Stomach (tissue), 9 donors: Measurements from ENCODE around the gene OGFRL1. TPM values are rescaled to one million over a fixed set of nuclear protein-coding genes. Genes with fewer than 3 reads are reported as not detected.
"Not testable (repeated sequence)": the region's sequence is repeated elsewhere in the genome, so short reads cannot be mapped to it uniquely, and the experiment has no call there.

Experiments used
- DNase-seq, 2 donors: peaks; one replicate each; pipeline versions ENCODE4 v3.0.0 to v3.0.0-alpha.2; 2013 to 2019
- H3K27ac ChIP-seq, 5 donors: fragments of 200-600 bp in 4 of 5; sonication (generic) in 4 of 5; one replicate each; pipeline ENCODE4 v1.5.1; 2013 to 2019; ENCODE audit warnings: mild to moderate bottlenecking in 1 of 5, moderate library complexity in 1 of 5
- H3K27me3 ChIP-seq, 3 donors: fragments of 200-600 bp; sonication (generic); one replicate each; pipeline ENCODE4 v1.5.1; 2017 to 2019; ENCODE audit warnings: mixed run types in 1 of 3
- H3K36me3 ChIP-seq, 4 donors: fragments of 200-600 bp; sonication (generic); 1 replicate in 3 of 4; 2 replicates in 1 of 4; pipeline ENCODE4 v1.5.1; 2016 to 2019
- H3K4me1 ChIP-seq, 4 donors: fragments of 200-600 bp; sonication (generic); one replicate each; pipeline ENCODE4 v1.5.1; 2016 to 2019
- H3K4me3 ChIP-seq, 4 donors: fragments of 200-600 bp; sonication (generic) in 3 of 4; one replicate each; pipeline ENCODE4 v1.5.1; 2016 to 2019; ENCODE audit warnings: mild to moderate bottlenecking in 1 of 4
- H3K9me3 ChIP-seq, 4 donors: fragments of 200-600 bp; sonication (generic); one replicate each; pipeline ENCODE4 v1.5.1; 2016 to 2019
- EP300 ChIP-seq: sonication (generic); formaldehyde crosslinking; IDR thresholded peaks from one replicate; pipeline ENCODE4 v1.6.1; 2017; ENCODE audit warnings: antibody characterized with exemption
- POLR2A ChIP-seq, 4 donors: fragments of 450-650 bp; IDR thresholded peaks; one replicate each; pipeline ENCODE4 v1.6.1; 2016; ENCODE audit warnings: antibody characterized with exemption in 4 of 4, control low read depth in 2 of 4, mild to moderate bottlenecking in 1 of 4, moderate library complexity in 1 of 4
- POLR2AphosphoS5 ChIP-seq, 3 donors: sonication (generic); formaldehyde crosslinking; IDR thresholded peaks; one replicate each; pipeline ENCODE4 v1.6.1; 2016; ENCODE audit warnings: antibody characterized with exemption in 3 of 3
- WGBS, 5 donors: extraction: QIAGEN DNeasy Blood & Tissue Kit in 3 of 5; methylation state at CpG; one replicate each; pipeline versions ENCODE4 v1.1.5 to v1.1.7; 2013 to 2018; 5-methylcytosine and 5-hydroxymethylcytosine counted together
- intact Hi-C: fragments of 100-400 bp; cut with DNase I; formaldehyde crosslinking; loops from one replicate; pipeline ENCODE4 v1.15.1; 2023; ENCODE audit warnings: low total_unique reads
- polyA plus RNA-seq, 3 donors: library from polyadenylated mRNA; stranded (reverse); fragments of 200-250 nt; gene quantifications; one replicate each; pipeline ENCODE4 v1.2.3, GENCODE V29; 2013
- total RNA-seq, 5 donors: library from RNA; depleted of rRNA; stranded (reverse); fragments of >200 nt; gene quantifications; one replicate each; pipeline versions ENCODE4 v1.1.0 to v1.2.3, GENCODE V29; 2014 to 2016
- TF ChIP-seq, protein P1 (sequence below), 7 experiments: fragments of 450-650 bp in 4 of 7; fragments of 200-600 bp in 3 of 7; sonication (generic) in 3 of 7; IDR thresholded peaks; one replicate each; pipeline ENCODE4 v1.5.1; 2016 to 2019; ENCODE audit warnings: antibody characterized with exemption in 7 of 7, control low read depth in 2 of 7, mild to moderate bottlenecking in 1 of 7
- donor health status: healthy with polysubstance abuse.
- donor health status: Bipolar disorder and iron deficiency.
- donor health status: healthy.

OGFRL1 gene
- total and polyA plus RNA-seq, 8 donors = 2.6 to 27.0 (median 13.3) TPM

DNA sequence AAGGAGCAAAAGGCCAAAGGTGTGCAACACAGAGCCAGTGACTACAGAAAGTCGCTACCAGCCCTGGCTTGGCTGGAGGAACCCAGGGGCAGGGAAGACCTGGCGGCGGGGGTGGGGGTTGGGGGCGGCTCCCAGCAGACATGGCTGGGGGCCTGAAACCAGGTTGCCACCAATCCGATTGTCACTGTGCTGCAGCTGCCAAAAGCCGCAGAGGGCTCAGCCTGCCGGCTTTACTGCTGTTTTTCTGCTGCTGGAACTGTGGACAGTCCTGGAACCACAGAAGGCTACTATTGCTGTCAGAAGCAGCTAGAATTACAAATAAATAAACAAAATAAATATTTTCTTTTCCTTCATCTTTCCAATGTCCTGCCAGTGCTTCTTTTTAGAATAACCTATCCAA is 25.7 kb upstream of the OGFRL1 start:
- TF ChIP-seq POLR2AphosphoS5 (IDR thresholded peaks at IDR 0.05) (no peak), EP300 (no peak), POLR2A (IDR thresholded peaks at IDR 0.05) (no peak)
- intact Hi-C loops = no loop called here
- Histone ChIP-seq H3K4me1 (no peaks in the 10 kb centered on the region), H3K9me3 (no peaks in the 10 kb centered on the region), H3K36me3 (no peaks in the 10 kb centered on the region), H3K27ac (no peak overlapping the region), H3K4me3 (no peak overlapping the region), H3K27me3 (no peaks in the 10 kb centered on the region)
- WGBS, 5 donors = 60 to 74% (median 62%) methylated on average over 7 of the region's 7 CpGs
- no peak for DNase-seq

DNA sequence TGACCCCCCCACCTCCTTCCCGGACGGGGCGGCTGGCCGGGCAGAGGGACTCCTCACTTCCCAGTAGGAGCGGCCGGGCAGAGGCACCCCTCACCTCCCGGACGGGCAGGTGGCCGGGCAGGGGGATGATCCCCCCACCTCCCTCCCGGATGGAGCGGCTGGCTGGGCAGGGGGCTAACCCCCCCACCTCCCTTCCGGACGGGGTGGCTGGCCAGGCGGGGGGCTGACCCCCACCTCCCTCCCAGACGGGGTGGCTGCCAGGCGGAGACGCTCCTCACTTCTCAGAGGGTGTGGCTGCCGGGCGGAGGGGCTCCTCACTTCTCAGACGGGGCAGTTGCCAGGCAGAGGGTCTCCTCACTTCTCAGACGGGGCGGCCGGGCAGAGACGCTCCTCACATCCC is 22.2 kb upstream of the OGFRL1 start:
- H3K4me3 ChIP-seq, H3K9me3 ChIP-seq, H3K36me3 ChIP-seq, DNase-seq, intact Hi-C loops, H3K4me1 ChIP-seq, H3K27ac ChIP-seq, H3K27me3 ChIP-seq: not testable (repeated sequence)
- 93 to 100% (median 96%) methylated on average over 2 to 24 of the region's 24 CpGs for WGBS, 5 donors

DNA sequence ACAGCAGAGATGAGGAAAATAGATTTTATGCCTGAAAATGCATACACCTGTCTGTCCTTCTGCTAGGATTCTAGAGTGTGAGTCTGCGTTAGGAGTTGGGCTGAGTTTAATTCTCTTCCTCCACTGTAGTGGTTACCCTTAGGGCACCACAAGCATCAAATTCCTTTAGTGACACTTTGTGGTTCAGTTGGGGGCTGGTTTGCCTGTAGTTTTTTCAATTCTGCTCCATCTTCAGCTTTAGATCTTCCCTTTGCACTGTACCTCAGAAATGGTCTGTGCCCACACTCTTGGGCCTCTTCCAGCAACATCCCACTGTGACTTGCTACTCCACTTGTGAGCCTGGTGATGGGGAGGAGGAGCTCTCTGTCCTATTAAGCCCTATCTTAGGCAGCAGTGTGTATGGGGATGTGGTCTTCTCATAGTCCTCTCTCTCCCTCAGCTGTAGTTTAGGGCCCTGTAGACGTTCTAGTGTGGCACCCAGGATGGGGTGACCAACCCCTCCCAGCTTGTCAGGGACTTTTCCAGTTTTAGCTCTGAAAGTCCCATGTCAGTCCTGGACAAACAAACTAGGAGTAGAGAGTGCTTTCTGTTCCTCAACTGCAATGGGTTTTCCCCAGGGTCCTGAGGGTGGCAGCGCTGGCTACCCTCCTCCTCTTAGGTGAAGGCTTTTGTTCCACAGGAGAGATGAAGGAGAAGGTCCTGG is 19.7 kb upstream of the OGFRL1 start:
- no peaks in the 10 kb centered on the region for H3K27me3 ChIP-seq
- DNase-seq = no peak
- intact Hi-C loops = no loop called here
- TF ChIP-seq POLR2AphosphoS5 (IDR thresholded peaks at IDR 0.05) (no peak), POLR2A (IDR thresholded peaks at IDR 0.05) (no peak), EP300 (no peak)
- TF ChIP-seq, protein P1, sequence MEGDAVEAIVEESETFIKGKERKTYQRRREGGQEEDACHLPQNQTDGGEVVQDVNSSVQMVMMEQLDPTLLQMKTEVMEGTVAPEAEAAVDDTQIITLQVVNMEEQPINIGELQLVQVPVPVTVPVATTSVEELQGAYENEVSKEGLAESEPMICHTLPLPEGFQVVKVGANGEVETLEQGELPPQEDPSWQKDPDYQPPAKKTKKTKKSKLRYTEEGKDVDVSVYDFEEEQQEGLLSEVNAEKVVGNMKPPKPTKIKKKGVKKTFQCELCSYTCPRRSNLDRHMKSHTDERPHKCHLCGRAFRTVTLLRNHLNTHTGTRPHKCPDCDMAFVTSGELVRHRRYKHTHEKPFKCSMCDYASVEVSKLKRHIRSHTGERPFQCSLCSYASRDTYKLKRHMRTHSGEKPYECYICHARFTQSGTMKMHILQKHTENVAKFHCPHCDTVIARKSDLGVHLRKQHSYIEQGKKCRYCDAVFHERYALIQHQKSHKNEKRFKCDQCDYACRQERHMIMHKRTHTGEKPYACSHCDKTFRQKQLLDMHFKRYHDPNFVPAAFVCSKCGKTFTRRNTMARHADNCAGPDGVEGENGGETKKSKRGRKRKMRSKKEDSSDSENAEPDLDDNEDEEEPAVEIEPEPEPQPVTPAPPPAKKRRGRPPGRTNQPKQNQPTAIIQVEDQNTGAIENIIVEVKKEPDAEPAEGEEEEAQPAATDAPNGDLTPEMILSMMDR (IDR thresholded peaks at IDR 0.05) = no peak
- H3K4me1 ChIP-seq = no peaks in the 10 kb centered on the region
- peaks cover 0 to 10% (median 4%) of the 10 kb centered on the region in 4 donors for H3K9me3 ChIP-seq
- WGBS, 5 donors = 62 to 72% (median 67%) methylated on average over 3 of the region's 3 CpGs
- H3K4me3 ChIP-seq = no peak overlapping the region
- no peaks in the 10 kb centered on the region for H3K36me3 ChIP-seq
- H3K27ac ChIP-seq = no peak overlapping the region

DNA sequence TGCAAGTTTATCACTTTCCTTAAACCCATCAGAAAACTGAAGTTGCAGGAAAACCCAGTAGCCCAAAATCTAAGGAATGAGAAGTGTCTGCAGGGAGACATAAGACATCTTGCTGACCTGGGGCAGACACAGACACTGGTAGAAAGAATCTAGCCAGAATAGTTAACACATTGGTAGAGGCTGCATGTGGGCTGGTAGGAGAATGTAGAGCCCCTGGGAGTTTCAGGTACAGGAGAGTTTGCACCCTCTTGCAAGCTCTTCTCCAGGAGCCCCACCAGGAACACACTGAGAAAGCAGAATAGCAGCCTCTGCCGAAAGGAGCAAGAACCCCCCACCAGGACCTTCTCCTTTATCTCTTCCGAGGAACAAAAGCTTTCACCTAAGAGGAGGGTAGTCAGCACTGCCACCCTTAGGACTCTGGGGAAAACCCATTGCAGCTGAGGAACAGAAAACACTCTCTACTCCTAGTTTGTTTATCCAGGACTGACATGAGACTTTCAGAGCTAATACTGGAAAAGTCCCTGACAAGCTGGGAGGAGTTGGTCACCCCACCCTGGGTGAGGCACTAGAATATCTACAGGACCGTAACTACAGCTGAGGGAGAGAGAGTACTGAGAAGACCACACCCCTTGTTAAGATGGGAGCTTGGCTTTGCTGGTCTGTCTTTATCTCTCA is 10.5 kb upstream of the OGFRL1 start:
- TF ChIP-seq, protein P1 (IDR thresholded peaks at IDR 0.05) = no peak
- TF ChIP-seq POLR2A (IDR thresholded peaks at IDR 0.05) = no peak
- no peak for TF ChIP-seq POLR2AphosphoS5 (IDR thresholded peaks at IDR 0.05)
- no peak for TF ChIP-seq EP300
- Histone ChIP-seq H3K36me3 (no peaks in the 10 kb centered on the region), H3K27ac (no peak overlapping the region)

DNA sequence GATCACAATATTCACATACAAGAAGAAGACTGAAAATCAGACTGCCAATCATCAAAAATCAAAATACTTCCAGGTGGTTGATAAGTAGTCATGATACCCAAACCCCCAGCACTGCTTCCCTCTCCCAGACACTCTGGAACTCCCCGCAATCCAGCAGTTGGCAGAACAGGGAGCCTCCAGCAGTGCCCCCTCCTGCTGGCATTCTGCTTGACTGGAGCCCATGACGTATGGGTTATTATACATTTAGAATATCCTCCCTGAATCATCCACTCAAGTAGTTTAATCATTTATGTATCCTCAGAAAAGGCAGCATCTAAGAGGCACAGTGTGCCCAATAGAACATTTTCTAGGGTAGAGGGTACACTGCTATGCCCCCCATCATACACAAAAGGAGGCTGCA is 9.3 kb upstream of the OGFRL1 start:
- DNase-seq = no peak
- Histone ChIP-seq H3K9me3 (no peaks in the 10 kb centered on the region), H3K4me1 (no peaks in the 10 kb centered on the region), H3K4me3 (no peak overlapping the region), H3K27ac (no peak overlapping the region), H3K27me3 (no peaks in the 10 kb centered on the region), H3K36me3 (no peaks in the 10 kb centered on the region)
- WGBS, 5 donors = 81 to 91% (median 87%) methylated on average over 2 of the region's 2 CpGs
- intact Hi-C loops = no loop called here
- TF ChIP-seq, protein P1 (IDR thresholded peaks at IDR 0.05) = no peak
- no peak for TF ChIP-seq POLR2AphosphoS5 (IDR thresholded peaks at IDR 0.05)
- TF ChIP-seq EP300 = no peak
- no peak for TF ChIP-seq POLR2A (IDR thresholded peaks at IDR 0.05)

More for the DNA sequence above, 10.5 kb upstream of the OGFRL1 start:
- Histone ChIP-seq H3K4me3 (no peak overlapping the region), H3K4me1 (no peaks in the 10 kb centered on the region), H3K9me3 (no peaks in the 10 kb centered on the region), H3K27me3 (no peaks in the 10 kb centered on the region)
- intact Hi-C loops = no loop called here
- 30 to 65% (median 32%) methylated on average over 3 of the region's 3 CpGs for WGBS, 5 donors
- DNase-seq = no peak
